Stimulated activated CD8-positive, alpha-beta memory T cell treated with anti-CD3 and anti-CD28 coated beads, Interleukin-12 subunit alpha, Interleukin-12 subunit beta, amount 100 ng/mL, for 24 hours (primary cell): Measurements from ENCODE around the gene FGF23.

Experiments used
- DNase-seq: peaks from one replicate; pipeline ENCODE4 v3.0.0-alpha.2; 2020; ENCODE audit errors: extremely low read depth

FGF23 gene

DNA sequence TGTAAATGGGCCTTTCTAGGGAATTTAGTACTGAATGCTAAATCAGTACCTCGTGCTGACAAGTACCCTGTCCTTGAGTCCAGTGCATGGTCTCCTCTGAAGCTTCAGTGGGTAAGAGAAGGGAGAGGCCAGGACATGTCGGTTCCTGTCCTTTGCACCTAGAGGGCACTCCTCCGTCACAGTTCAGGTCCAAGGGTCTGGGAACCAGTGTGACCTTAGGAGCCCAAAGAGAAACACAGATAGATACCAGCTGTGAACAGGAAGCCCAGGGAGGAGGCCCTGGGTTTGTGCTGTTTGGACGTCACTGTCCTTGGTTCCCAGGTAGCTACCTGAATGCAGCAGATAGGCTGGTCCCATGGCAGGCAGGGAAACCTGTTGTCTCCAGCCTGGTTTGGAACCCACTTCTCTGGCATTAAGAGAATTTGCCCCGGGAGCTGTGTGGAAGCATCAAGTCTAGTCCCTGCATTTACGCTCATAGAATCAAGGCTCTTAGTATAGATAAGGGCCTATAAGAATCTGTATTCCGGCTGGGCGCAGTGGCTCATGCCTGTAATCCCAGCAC, 3.9 kb upstream of the FGF23 start:
- no peak for DNase-seq

DNA sequence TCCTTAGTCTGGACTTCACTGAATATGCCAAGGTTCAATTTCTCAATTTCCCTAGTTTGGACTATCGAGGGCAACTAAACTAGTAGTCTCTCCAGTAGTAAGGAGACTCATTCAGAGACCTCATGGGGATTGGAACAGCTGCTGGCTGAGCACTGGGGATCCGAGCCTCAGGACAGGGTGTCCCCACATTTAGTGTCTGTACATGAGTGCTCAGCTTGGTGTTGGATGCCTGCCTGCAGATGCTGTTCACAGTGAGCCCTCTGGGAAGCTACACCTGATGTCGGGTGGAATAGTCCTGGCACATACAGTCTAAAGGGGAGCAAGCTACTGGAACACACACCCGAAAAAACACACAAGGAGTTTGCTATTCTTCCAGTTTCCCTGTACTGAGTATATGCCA, 820 bp upstream of the FGF23 start:
- DNase-seq = no peak

DNA sequence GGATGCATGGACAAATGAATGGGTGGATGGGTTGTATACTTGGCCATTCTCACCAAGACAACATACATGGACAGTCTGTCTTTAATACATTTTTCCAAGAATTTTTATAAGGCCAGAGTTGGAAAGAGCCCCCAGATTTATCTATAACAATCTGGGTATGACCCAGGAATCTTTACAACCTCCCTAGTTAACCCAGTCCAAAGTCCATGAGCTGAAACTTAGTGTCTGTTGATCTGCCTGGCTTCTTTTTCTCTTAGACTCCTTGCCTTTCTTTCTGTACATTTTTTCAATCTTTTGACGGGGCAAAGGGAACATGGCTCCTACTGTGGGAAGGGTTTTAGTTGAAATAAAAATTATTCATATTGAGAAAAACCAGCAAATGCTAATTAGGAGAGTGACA, 740 bp downstream of the FGF23 start:
- DNase-seq = no peak

DNA sequence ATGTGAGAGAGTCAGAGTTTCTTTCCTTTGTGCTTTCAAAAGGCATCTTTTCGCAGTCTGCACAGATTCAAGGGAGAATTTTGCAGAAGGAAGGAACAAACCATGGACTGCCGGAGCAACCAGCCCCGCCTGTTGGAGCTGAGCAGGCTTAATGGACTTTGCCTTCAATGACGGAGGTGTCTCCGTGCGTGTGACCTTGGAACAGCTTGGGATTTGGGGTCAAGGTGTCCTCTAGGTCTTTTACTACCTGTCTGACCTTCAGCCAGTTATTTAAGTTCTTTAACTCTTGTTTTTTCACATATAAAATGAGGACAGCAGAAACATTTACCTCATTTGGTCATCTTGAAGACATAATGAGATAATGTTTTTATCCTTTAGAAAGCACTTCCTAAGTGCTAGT, 4.1 kb downstream of the FGF23 start:
- no peak for DNase-seq

DNA sequence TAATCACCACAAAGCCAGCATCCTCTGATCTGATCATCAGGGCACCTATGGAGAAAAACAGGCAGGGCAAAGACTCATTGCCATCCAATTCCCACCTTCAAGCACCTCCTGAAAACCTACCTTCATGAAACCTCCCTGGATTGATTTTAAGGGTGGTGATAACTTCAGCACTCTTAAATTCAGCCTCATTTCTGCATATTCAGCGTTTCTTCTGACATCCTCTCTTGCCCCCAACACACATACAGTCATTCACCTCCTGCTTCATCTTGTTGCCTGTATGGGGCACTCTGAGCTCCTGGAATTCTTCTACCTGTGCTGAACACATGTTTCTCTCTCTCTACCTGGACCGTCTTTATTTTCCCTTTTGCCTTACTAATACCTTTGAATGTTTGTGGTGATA, 6.9 kb downstream of the FGF23 start:
- DNase-seq = no peak

DNA sequence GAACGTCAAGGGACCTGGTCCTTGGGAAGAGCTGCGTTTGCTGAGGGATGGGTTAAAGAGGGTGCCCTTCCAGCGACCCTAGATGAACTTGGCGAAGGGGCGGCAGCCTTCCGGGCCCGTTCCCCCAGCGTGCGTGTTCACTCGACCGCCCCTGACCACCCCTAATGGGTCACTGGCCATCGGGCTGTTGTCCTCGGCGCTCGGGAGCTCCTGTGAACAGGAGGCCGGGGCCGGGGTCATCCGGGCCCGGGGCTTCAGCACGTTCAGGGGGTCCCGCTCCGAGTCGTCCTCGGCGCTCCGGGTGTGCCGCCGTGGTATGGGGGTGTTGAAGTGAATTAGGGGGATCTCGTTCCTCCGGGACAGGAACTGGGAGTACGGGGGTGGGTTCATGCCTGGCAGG, 9.2 kb downstream of the FGF23 start:
- DNase-seq = no peak

DNA sequence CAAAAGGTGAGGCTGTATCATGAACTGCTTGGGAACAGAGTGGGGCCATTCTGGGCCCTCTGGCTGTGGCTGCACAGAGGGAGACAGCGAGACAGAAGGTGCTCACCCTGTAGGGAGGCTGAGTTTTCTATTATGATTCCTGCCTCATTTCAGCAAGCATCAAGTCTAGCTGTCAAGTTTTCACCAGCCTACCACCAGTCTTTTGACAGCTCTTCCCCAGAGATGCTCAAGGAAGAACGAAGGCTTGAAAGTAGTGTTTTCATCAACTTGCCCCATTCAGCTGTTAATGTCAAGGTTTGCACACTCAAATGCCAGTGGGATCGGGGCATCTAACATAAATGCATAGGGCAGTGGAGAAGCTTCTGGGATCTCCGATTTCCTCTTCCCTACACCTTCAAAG, 10.0 kb downstream of the FGF23 start:
- DNase-seq = no peak

DNA sequence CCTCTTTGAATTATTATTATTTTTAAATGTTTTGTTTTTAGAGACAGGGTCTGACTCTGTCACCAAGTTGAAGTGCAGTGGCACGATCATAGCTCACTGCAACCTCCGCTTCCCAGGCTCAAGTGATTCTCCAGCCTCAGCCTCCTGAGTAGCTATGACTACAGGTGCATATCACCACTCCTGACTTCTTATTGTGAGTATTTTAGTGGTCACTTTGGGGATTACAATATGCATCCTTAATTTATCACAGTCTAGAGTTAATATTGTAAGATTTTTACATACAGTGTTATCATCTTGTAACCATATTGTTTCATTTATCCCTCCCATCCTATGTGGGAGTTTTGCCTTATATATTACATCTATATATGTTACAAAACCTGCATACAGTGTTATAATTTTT, 13.4 kb downstream of the FGF23 start:
- no peak for DNase-seq

DNA sequence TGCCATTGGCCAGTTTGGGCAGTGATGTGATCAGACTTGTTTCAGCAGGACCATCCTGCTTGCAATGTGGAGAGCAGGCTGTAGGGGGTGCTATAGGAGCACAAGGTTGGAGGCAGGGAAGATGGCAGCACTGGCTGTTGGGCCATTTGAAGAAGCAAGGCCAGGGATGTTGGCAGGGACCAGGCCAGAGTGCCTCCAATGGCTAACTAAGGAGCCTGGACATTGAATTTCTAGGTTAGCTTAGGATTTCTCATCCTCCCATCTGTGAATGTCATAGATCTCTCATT, 23.5 kb downstream of the FGF23 start:
- DNase-seq = no peak

DNA sequence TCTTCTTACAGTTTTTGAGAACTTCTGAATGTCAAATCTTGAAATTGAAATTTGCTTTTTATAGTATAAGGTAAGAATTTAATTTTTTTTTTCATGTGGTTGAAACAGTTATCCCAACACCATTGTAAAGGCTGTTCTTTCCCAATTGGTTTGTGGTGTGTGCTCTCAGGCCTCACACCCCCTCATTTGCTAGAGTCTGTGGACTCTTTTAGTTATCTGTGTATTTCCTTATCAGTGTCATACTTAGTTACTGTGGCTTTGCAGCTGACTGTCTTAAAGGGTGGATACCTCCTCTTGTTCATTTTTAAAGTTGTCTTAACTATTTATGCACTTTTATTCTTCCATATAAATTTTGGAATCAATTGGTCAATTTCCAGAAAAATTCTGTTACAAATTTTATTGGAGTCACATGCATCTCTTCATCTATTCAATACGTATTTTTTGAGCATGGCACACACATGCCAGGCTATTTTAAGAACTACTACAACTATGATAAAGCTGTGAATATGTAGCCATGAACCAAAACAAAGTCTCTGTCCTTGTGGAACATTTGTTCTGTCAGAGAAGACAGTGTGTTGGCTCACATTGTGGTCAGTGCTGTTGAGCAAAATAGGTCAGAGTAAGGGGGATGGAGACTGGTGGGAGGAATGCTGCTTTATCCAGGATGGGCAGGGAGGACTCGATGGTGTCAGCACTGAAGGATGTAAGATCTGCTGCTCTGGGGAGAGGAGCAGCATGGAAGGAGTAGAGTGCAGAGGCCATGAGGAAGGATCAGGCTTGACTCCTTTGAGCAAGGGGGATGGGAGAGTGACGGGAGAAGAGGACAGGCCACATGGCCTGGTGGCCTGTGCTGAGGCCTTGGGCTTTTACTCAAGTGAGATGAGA, 24.1 kb downstream of the FGF23 start:
- no peak for DNase-seq

DNA sequence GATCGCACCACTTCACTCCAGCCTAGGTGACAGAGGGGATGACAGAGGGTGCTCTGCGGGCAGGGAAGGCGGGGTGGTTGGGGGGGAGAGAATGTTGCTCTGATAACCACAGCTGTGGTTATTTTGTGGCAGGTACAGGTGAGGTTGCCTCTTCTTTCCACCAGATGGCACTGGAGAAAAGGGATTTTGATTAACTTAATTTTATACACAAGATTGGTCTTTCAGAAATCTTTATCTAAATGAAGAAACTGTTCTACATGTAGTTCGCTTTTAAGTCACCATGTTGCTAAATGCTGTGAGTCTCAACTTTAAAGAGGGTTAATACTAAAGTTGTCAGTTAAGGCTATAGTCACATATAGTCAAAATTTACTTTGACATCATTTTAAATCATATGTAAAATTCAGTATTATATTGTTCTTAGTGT, 25.7 kb downstream of the FGF23 start:
- DNase-seq = no peak

DNA sequence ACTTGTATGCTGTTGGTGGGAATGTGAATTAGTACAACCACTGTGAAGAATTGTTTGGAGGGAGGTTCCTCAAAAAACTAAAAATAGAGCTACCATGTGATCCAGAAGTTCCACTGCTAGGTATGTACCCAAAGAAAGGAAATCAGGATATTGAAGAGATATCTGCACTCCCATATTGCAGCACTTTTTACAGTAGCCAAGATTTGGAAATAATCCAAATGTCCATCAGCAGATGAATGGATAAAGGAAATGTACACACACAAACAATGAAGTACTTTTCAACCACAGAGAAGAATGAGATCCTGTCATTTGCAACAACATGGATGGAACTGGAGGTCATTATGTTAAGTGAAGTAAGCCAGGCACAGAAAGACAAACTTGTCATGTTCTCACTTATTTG, 32.6 kb downstream of the FGF23 start:
- DNase-seq = no peak

DNA sequence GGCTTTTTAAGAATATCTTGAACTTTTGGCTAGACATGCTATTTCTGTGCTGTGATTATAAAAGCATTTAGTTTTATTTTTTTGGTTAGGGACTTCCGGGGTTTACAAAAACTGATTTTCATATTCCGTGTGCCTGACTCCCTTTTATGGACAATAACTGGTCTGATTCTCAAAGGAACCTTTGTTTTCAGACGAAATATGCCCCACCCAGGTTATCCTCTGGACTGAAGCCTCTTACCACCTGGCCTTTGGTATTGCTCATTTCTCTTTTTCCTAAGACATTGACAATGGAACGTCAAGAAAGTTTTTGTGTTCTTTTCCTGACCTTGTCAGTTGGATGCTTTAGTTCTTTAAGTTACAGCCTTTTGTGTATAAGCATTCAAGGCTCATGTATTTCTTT, 47.7 kb downstream of the FGF23 start:
- DNase-seq = no peak

DNA sequence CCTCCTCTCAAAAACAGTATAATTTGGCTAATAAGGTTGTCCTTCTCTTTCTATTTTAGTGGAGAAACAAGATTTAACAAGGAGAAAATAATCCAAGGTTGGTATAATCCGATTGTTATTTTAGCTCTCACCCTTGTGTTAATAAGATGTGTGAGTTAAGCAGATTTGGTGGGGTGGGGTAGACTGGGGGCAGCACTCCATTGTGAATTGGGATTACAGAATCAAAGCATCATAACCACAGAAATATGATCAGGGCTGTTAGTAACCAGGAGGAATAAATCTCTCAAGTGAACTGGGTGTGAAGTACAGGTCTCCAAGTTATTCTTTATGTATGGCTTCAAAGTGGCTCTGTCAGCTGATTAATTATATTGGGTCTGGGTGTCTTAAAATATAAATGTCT, 48.3 kb downstream of the FGF23 start:
- DNase-seq = no peak

DNA sequence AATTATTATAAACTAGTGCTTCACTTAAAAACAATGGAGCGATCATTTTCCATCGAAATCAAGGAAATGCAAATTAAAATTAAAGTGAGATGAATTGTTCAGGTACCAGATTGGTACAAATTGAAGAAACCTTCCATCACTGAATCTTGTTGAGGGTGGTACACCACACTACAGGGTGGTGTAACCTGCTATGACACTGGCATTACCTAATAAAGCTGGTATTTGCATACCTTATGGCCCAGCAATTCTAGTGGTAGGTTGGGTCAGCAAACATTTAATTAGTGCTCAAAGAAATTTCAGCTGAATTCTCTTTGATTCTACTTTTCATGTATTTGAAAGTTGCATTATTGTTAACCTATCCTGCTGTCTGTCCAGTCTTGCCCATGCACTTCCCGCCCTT, 49.3 kb downstream of the FGF23 start:
- no peak for DNase-seq

DNA sequence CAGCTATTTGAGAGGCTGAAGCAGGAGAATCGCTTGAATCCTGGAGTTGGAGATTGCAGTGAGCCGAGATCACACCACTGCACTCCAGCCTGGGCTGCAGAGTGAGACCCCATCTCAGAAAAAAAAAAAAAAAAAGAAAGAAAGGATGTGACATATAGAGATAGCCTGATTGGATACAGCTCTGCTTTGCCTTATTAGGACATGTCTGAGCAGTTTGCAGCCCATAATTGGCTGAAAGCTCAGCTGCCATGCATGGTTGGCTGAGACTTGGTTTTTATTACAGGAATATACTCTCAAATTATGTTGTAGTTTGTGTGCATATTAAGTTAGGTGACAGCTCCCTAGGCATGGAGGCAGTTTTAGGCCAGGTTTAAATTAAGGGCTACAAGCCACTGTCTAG, 52.2 kb downstream of the FGF23 start:
- DNase-seq = no peak

DNA sequence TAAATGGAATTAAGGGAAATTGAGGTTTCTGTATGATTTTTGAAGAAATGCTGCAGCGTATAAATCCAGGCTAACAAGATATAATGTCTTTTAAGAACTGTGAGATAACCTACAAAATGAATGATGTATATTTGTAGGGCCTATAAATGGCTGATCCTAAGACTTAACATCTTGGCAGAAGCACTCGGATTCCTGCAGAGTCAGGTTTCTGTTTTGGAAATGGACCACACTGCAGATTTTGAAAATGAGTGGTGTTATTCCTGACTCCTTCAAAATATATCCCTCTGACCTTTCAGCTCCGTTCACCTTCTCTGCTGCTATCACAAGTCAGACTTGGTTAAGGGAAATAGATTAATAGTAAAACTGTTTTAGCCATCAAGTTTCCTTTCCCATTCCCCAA, 53.5 kb downstream of the FGF23 start:
- no peak for DNase-seq

DNA sequence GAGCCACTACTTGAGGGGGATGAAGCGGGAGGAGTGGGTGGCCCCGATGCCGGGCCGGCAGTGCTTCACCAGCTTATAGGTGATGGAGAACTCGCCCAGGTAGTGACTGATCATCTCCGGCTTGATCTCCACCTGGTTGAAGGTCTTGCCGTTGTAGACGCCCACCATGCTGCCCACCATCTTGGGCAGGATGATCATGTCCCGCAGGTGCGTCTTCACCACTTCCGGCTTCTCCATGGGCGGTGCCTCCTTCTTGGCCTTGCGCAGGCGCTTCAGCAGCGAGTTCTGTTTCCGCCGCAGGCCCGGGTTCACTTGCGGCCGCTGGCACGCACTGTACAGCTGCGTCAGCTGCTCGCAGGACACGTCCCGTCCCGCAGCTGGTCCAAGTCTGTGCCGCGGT, 55.1 kb downstream of the FGF23 start:
- no peak for DNase-seq

DNA sequence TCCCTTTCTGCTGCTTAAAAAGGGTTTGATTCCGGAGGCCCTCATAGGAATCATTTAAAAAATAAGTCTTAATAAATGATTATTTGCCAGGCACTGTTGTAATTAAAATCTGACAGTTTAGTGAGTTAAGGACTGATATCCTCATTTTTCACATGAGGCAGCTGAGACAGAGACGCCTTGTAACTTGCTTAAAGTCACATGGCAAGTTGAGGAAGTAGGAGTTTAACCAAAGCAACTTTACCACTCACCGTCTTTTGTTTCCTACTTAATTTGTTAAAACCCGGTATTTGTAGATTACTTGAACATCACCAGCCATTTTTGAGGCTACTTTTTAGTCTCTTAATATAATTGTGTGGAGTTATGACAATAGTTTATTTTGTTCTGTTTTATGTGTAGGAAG, 56.1 kb downstream of the FGF23 start:
- no peak for DNase-seq

DNA sequence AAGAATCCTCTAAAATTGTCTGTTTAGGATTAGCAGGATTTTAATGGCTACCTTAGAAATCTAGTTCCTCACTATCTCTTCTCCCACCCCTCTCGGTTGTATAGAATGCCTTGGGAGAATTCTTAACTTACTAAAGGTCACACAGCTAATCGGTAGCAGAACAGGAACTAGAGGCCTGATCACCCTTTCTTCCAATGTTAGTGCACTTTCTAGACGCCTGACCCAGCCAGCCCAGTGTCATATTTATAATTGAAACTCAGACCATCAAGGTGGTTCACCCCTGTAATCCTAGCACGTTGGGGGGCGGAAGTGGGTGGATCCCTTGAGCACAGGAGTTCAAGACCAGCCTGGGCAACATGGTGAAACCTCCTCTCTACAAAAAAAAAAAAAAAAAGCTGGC, 56.8 kb downstream of the FGF23 start:
- DNase-seq = no peak

DNA sequence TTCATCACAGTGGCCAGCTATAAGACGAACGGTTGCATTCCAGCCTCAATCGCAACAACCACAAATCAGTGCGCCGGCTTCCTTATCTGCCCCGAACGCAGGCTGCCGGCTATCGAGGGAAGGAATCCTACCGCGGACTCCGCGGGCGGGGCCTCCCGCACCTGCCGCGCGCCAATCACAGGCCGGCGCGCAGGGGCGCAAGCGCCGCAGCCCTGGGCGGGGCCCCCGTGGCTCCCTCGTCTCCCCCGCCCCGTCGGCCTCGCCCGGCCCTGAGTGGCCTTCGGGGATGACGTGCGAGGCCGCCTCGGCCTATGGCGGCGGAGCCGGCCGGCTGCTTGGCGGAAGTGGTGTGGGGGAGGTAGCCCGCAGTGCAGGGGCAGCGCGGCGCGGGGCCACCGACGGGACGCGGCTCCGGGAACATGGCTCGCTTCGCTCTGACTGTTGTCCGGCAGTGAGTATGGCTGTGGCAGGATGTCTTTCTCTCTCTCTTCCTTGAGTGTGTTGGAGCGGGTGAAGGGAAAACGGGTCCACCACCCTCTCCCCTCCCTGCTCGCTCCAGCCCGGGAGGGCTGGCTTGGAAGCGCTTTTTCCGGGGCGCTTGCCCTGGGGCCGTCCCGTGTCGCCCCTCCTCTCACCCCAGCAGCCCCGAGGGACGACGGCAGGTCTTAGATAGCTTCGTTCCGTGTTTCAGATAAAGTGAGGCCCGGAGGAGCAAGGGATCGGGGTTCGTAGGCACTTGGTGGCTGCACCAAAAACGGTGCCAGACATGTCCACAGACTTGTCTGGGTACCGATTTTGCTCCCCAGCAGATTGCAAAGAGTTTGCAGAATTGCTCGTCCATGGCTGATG, 58.4 kb downstream of the FGF23 start, which contains the start of gene TIGAR:
TSS of gene TIGAR (plus strand) at position 361 of the 849 bp plus-strand sequence. CDS start at position 420, 59 bp downstream.
- peak; percentile 82 for DNase-seq

DNA sequence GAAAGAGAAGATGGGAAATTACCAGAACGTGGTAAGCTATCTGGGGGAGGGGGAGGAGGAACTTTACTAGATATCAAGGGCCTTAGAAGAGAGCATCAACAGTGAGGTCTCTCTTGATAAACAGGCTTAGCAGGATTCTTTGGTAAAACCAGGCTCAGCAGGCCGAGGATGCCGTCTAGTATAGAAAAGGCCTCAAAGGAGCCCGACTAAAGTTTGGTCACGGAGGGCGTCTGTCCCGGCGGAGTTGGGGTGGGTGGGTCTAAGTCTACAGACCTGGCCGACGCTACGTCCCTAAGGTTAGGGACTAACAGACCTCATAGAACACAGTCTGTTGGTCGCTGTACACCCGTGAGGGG, 59.0 kb downstream of the FGF23 start:
- no peak for DNase-seq
